ENCODE results near the gene MROH8. TPM values are rescaled to one million over a fixed set of nuclear protein-coding genes. Genes with fewer than 3 reads are reported as not detected.
A peak's percentile ranks its signal among the peaks of the same experiment; 100 is the strongest.

MROH8 gene
- total RNA-seq, 8 experiments from 2014 or later = 2.9 to 7.6 (median 4.9) TPM

DNA sequence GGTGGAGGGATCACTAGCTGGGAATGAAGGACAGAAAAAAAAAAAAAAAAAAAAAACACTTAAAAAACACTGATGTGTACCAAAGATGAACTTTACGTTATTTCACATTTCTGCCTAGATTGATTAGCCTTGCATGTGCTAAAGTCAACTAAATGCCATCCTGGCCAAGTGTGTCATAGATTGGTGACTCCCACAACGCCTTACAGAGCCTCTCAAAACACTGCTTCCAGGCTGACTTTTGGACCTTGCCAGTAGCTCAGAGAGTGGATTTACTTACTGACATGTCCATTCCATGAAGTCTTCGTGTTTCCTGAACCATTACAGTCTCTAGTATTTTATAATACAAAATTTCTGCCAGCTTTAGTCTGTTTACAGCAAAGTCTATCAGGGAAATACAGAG is 124.1 kb downstream of the MROH8 start:
- 70 to 100% (median 93%) methylated on average over 1 to 3 of the region's 3 CpGs for WGBS, 10 experiments
- in situ Hi-C loops (cut with MboI; ENCODE audit: low pct_unique_long_range_greater_than_20kb in 2 of 9, low sequenced_read_pairs in 9 of 9, unreplicated experiment in 9 of 9) = no loop called here
- H3K27ac ChIP-seq = no peak overlapping the region
- ATAC-seq (replicated peaks in 6 of 8) = no peak
- no peak overlapping the region for H3K4me3 ChIP-seq
- no peaks in the 10 kb centered on the region for H3K4me1 ChIP-seq (replicated peaks in 1 of 2)

DNA sequence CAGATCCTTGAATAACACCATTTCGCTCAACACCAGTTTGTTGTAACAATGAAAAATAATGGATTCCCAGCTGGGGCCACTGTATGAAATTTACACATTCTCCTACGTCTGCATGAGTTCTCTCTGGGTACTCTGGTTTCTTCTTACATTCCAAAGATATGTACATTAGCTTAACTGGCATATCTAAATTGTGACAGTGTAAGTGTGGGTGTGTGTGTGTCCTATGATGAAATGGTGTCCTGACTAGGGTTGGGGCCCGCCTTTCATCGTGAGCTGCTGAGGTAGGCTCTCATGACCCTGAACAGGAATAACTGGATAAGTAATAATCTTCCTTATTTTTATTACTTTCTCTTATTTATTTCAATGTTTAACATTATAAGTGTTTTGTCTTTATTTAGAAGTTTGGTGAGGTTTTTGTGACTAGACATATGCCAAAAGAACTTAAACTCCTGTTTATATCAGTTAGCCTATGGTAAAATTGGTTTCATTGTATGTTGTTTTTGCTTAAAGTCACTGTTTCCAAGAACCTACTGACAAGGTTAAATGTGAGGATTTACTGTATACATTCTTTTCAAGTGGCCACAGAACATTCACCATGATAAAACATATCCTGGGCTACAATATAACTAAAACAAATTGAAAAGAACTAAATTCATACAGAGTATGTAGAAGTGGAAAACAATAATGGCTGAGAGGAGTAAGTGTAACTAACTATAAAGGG is 126.0 kb downstream of the MROH8 start:
- WGBS, 10 experiments = 80 to 100% (median 93%) methylated on average over 1 to 4 of the region's 4 CpGs; no CpG with 5 or more reads in 1 of the 10 experiments
- H3K27ac ChIP-seq = no peak overlapping the region
- in situ Hi-C loops (cut with MboI; ENCODE audit: low pct_unique_long_range_greater_than_20kb in 2 of 9, low sequenced_read_pairs in 9 of 9, unreplicated experiment in 9 of 9) = no loop called here
- ATAC-seq (replicated peaks in 6 of 8) = peak in 3 of 8 experiments; percentile 42 to 87 (median 82)
- H3K4me3 ChIP-seq = no peak overlapping the region
- H3K4me1 ChIP-seq (replicated peaks in 1 of 2) = no peaks in the 10 kb centered on the region

Other genes starting within 250 kb of the MROH8 start
- 10 to 100 TPM in 3 of 8 experiments, 1 to 10 TPM in 5; 5.9 to 51.8 (median 9.5) TPM for gene SAMHD1, start 227.8 kb downstream of the MROH8 start, total RNA-seq
- 10 to 100 TPM in 1 of 8 experiments, 1 to 10 TPM in 7; 1.1 to 11.4 (median 5.0) TPM for gene RBL1, start 83.6 kb downstream of the MROH8 start, total RNA-seq
- gene RPN2, start 218 bp downstream of the MROH8 start, total RNA-seq = 100 to 1,000 TPM in 7 of 8 experiments, 10 to 100 TPM in 1; 94.2 to 354 (median 152) TPM
- gene GHRH, start 82.3 kb upstream of the MROH8 start, total RNA-seq = not detected
- 10 to 100 TPM; 14.3 to 36.9 (median 26.3) TPM for gene MANBAL, start 110.1 kb upstream of the MROH8 start, total RNA-seq
- gene SRC, start 166.6 kb upstream of the MROH8 start, total RNA-seq = 10 to 100 TPM; 13.5 to 31.4 (median 17.7) TPM

All from motor neuron (in vitro differentiated cells).